Mesenchymal stem cell (in vitro differentiated cells and primary cell): ENCODE results near the gene TSLP.

ENCODE experiments used
- DNase-seq: peaks from one replicate; pipeline ENCODE4 v3.0.0-alpha.2; 2013
- H2AFZ ChIP-seq: one replicate; pipeline ENCODE4 v1.6.1; 2013; ENCODE audit warnings: low read depth, mild to moderate bottlenecking, control low read depth, inconsistent platforms, low read length, moderate library complexity
- H2AK5ac ChIP-seq: 2 replicates; pipeline ENCODE4 v1.6.1; 2013; ENCODE audit warnings: low read length, moderate library complexity, mild to moderate bottlenecking, inconsistent platforms; ENCODE audit not compliant: severe bottlenecking
- H2BK120ac ChIP-seq: one replicate; pipeline ENCODE4 v1.6.1; 2013; ENCODE audit warnings: low read depth, mild to moderate bottlenecking, inconsistent platforms, low read length, moderate library complexity
- H2BK12ac ChIP-seq, 2 experiments: one replicate each; pipeline ENCODE4 v1.6.1; 2013; ENCODE audit warnings: inconsistent platforms in 2 of 2, low read length in 2 of 2, mild to moderate bottlenecking in 2 of 2, moderate library complexity in 2 of 2, control low read depth in 1 of 2
- H2BK15ac ChIP-seq: one replicate; pipeline ENCODE4 v1.6.1; 2013; ENCODE audit warnings: mild to moderate bottlenecking, low read depth, inconsistent platforms; ENCODE audit not compliant: poor library complexity, severe bottlenecking
- H2BK5ac ChIP-seq: 2 replicates; pipeline ENCODE4 v1.6.1; 2013; ENCODE audit warnings: low read depth, mild to moderate bottlenecking, low read length, control low read depth, inconsistent platforms; ENCODE audit not compliant: poor library complexity, severe bottlenecking
- H3K14ac ChIP-seq, 2 experiments: one replicate each; pipeline ENCODE4 v1.6.1; 2013; ENCODE audit warnings: inconsistent platforms in 2 of 2, low read length in 2 of 2, control low read depth in 1 of 2, mild to moderate bottlenecking in 1 of 2, moderate library complexity in 1 of 2
- H3K18ac ChIP-seq, 2 experiments: one replicate each; pipeline ENCODE4 v1.6.1; 2013; ENCODE audit warnings: inconsistent platforms in 2 of 2, low read length in 2 of 2, control low read depth in 1 of 2, low read depth in 1 of 2, mild to moderate bottlenecking in 1 of 2
- H3K23ac ChIP-seq, 2 experiments: one replicate each; pipeline ENCODE4 v1.6.1; 2013; ENCODE audit warnings: inconsistent platforms in 2 of 2, low read length in 2 of 2, mild to moderate bottlenecking in 2 of 2, moderate library complexity in 2 of 2, control low read depth in 1 of 2
- H3K27ac ChIP-seq: 2 replicates; pipeline ENCODE4 v1.5.1; 2013; ENCODE audit warnings: mild to moderate bottlenecking, moderate library complexity, low read length, control low read depth, inconsistent platforms; ENCODE audit not compliant: poor library complexity, severe bottlenecking
- H3K27me3 ChIP-seq, 2 experiments: 2 replicates each; pipeline versions ENCODE4 v1.6.1 to v1.7.0; 2013; ENCODE audit warnings: low read length in 2 of 2, mild to moderate bottlenecking in 2 of 2, moderate library complexity in 2 of 2, control low read depth in 1 of 2, inconsistent platforms in 1 of 2; ENCODE audit not compliant: control insufficient read depth in 1 of 2, insufficient read depth in 1 of 2
- H3K36me3 ChIP-seq, 2 experiments: 2 replicates each; pipeline versions ENCODE4 v1.6.1 to v1.7.0; 2013; ENCODE audit warnings: low read length in 2 of 2, control low read depth in 1 of 2, inconsistent platforms in 1 of 2, low read depth in 1 of 2, mild to moderate bottlenecking in 1 of 2; ENCODE audit not compliant: insufficient read depth in 2 of 2, control insufficient read depth in 1 of 2
- H3K4ac ChIP-seq, 2 experiments: one replicate each; pipeline ENCODE4 v1.6.1; 2013; ENCODE audit warnings: inconsistent platforms in 2 of 2, low read length in 2 of 2, mild to moderate bottlenecking in 2 of 2, moderate library complexity in 2 of 2, control low read depth in 1 of 2, low read depth in 1 of 2
- H3K4me1 ChIP-seq: 2 replicates; pipeline ENCODE4 v1.6.1; 2013; ENCODE audit warnings: low read depth, low read length, control low read depth; ENCODE audit not compliant: control insufficient read depth, insufficient read depth
- H3K4me2 ChIP-seq: 2 replicates; pipeline ENCODE4 v1.6.1; 2013; ENCODE audit warnings: low read length, mild to moderate bottlenecking, inconsistent platforms; ENCODE audit not compliant: poor library complexity, severe bottlenecking
- H3K4me3 ChIP-seq, 2 experiments: 2 replicates each; pipeline versions ENCODE4 v1.5.1 to v1.7.0; 2013; ENCODE audit warnings: low read length in 2 of 2, mild to moderate bottlenecking in 2 of 2, control low read depth in 1 of 2, low read depth in 1 of 2; ENCODE audit not compliant: insufficient read depth in 1 of 2
- H3K79me1 ChIP-seq: replicated peaks from 2 replicates; pipeline ENCODE4 v1.6.1; 2013; ENCODE audit warnings: mild to moderate bottlenecking, control low read depth, low read length, inconsistent platforms; ENCODE audit not compliant: poor library complexity, severe bottlenecking
- H3K9ac ChIP-seq: 2 replicates; pipeline ENCODE4 v1.7.0; 2013; ENCODE audit warnings: mild to moderate bottlenecking, low read length, moderate library complexity
- H3K9me3 ChIP-seq: 2 replicates; pipeline ENCODE4 v1.7.0; 2013; ENCODE audit warnings: mild to moderate bottlenecking, low read length; ENCODE audit not compliant: control insufficient read depth
- H4K8ac ChIP-seq: one replicate; pipeline ENCODE4 v1.6.1; 2013; ENCODE audit warnings: inconsistent platforms, mild to moderate bottlenecking, low read length, moderate library complexity
- H4K91ac ChIP-seq: one replicate; pipeline ENCODE4 v1.6.1; 2013; ENCODE audit warnings: mild to moderate bottlenecking, low read length, inconsistent platforms
- WGBS: methylation state at CpG from one replicate; pipeline ENCODE4 v1.1.7; 2013; ENCODE audit warnings: mixed read lengths; 5-methylcytosine and 5-hydroxymethylcytosine counted together

TSLP gene

DNA sequence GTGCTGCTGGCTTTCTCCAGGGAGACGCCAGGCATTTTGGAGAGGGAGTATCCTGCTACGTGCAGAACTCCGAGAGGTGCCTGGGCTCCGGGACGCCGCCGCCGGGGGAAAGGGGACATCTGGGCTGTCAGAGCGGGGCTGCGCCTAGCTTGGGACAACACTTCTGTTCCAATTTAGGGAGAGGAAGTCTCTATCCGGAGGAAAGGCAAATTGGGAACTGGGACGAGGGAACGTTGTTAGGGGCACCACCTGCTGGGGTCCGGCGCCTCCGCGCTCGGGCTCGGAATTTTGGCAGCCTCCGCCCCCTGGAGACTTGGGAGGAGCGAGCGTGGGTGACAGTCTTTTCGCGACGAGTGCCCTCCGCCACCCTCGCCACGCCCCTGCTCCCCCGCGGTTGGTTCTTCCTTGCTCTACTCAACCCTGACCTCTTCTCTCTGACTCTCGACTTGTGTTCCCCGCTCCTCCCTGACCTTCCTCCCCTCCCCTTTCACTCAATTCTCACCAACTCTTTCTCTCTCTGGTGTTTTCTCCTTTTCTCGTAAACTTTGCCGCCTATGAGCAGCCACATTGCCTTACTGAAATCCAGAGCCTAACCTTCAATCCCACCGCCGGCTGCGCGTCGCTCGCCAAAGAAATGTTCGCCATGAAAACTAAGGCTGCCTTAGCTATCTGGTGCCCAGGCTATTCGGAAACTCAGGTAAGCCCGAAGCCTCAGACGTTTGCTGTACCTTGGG, 1.6 kb downstream of the TSLP start:
- peak overlapping the region; percentile 66 for H2AFZ ChIP-seq
- H2BK12ac ChIP-seq, result peak overlapping the region; percentile 18 to 33
- H2BK15ac ChIP-seq, result peak overlapping the region; percentile 6
- no peak overlapping the region for H2AK5ac ChIP-seq
- no peak overlapping the region for H3K4ac ChIP-seq
- peak overlapping the region; percentile 13 to 52 for H3K18ac ChIP-seq
- peak overlapping the region in 1 of 2 experiments; percentile 34 for H3K23ac ChIP-seq
- H3K9ac ChIP-seq, result peak overlapping the region; percentile 85
- no peaks in the 10 kb centered on the region for H3K9me3 ChIP-seq
- no peak overlapping the region for H3K27ac ChIP-seq
- WGBS, result 2% methylated on average over 44 of the region's 44 CpGs
- no peak overlapping the region for H3K14ac ChIP-seq
- H3K36me3 ChIP-seq, result peaks cover 0 to 7% of the 10 kb centered on the region in 2 experiments
- H2BK5ac ChIP-seq, result no peak overlapping the region
- peak overlapping the region; percentile 95 for H3K4me2 ChIP-seq
- no peaks in the 10 kb centered on the region for H3K79me1 ChIP-seq
- peak overlapping the region; percentile 66 to 80 for H3K4me3 ChIP-seq
- H4K91ac ChIP-seq, result peak overlapping the region; percentile 25
- H3K27me3 ChIP-seq, result peaks cover 0 to 48% of the 10 kb centered on the region in 2 experiments
- H3K4me1 ChIP-seq, result peaks cover 7% of the 10 kb centered on the region
- peak; percentile 55 for DNase-seq
- H4K8ac ChIP-seq, result peak overlapping the region; percentile 79
- peak overlapping the region; percentile 21 for H2BK120ac ChIP-seq

DNA sequence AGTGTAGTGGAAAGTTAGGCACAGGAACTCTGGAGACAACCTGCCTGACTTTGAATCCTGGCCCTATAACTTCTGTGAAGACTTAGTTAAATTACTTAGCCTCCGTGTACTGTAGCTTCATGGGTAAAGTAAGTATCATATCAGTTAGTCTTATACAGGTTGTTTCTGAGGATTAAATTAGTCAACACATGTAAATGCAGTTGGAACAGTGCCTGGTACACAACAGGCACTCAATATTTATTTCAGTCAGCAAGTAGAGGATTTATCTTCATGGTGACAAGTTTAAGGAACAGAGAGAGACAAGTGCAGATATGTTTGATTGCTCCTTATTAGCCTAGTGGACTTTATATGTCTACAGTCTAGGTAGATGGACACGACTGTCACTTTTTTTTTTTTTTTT, 2.7 kb downstream of the TSLP start:
- H2BK5ac ChIP-seq, result no peak overlapping the region
- H3K4me3 ChIP-seq, result peak overlapping the region in 1 of 2 experiments; percentile 80
- H3K9me3 ChIP-seq, result no peaks in the 10 kb centered on the region
- H2BK12ac ChIP-seq, result no peak overlapping the region
- H3K4me2 ChIP-seq, result no peak overlapping the region
- no peaks in the 10 kb centered on the region for H3K79me1 ChIP-seq
- H3K27ac ChIP-seq, result no peak overlapping the region
- no peak overlapping the region for H3K23ac ChIP-seq
- no peak overlapping the region for H2BK120ac ChIP-seq
- peaks cover 0 to 38% of the 10 kb centered on the region in 2 experiments for H3K27me3 ChIP-seq
- no peak overlapping the region for H4K8ac ChIP-seq
- H4K91ac ChIP-seq, result no peak overlapping the region
- H3K4ac ChIP-seq, result no peak overlapping the region
- H2BK15ac ChIP-seq, result no peak overlapping the region
- peak overlapping the region; percentile 85 for H3K9ac ChIP-seq
- WGBS, result 89% methylated on average over 1 of the region's 2 CpGs
- H3K4me1 ChIP-seq, result peaks cover 7% of the 10 kb centered on the region
- H3K36me3 ChIP-seq, result peaks cover 0 to 7% of the 10 kb centered on the region in 2 experiments
- no peak overlapping the region for H3K18ac ChIP-seq
- no peak overlapping the region for H2AK5ac ChIP-seq
- no peak overlapping the region for H2AFZ ChIP-seq
- DNase-seq, result no peak
- no peak overlapping the region for H3K14ac ChIP-seq

DNA sequence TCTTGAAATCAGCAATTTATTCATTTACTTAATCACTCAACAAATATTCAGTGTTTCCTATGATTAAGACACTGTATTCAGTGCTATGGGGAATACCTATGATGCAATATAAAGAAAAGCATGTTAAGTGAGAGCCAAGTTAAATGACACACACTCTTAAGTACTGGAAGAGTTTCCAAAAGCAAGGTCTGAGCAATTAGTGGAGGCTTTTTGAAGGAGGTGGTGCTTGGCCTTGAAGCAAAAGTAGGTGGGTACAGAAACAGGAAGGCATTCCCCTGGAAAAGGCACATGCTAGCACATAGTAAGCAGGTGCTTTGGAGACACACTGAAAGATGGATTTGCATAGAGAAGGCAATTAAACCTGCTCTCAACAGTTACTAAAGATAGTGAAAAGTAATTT, 4.0 kb downstream of the TSLP start:
- peaks cover 0 to 7% of the 10 kb centered on the region in 2 experiments for H3K36me3 ChIP-seq
- no peak overlapping the region for H3K14ac ChIP-seq
- no peak overlapping the region for H3K18ac ChIP-seq
- peaks cover 3% of the 10 kb centered on the region for H3K4me1 ChIP-seq
- H2AFZ ChIP-seq, result no peak overlapping the region
- peak overlapping the region; percentile 26 for H3K9ac ChIP-seq
- no peak overlapping the region for H4K8ac ChIP-seq
- peak overlapping the region in 1 of 2 experiments; percentile 55 for H3K4me3 ChIP-seq
- H3K79me1 ChIP-seq, result no peaks in the 10 kb centered on the region
- H2BK5ac ChIP-seq, result no peak overlapping the region
- no peak overlapping the region for H2BK12ac ChIP-seq
- H3K4me2 ChIP-seq, result no peak overlapping the region
- H2AK5ac ChIP-seq, result no peak overlapping the region
- no peak overlapping the region for H2BK120ac ChIP-seq
- H3K4ac ChIP-seq, result no peak overlapping the region
- H3K23ac ChIP-seq, result no peak overlapping the region
- H3K27ac ChIP-seq, result no peak overlapping the region
- H2BK15ac ChIP-seq, result no peak overlapping the region
- no peaks in the 10 kb centered on the region for H3K9me3 ChIP-seq
- peak; percentile 82 for DNase-seq
- no peak overlapping the region for H4K91ac ChIP-seq
- H3K27me3 ChIP-seq, result peaks cover 0 to 26% of the 10 kb centered on the region in 2 experiments

DNA sequence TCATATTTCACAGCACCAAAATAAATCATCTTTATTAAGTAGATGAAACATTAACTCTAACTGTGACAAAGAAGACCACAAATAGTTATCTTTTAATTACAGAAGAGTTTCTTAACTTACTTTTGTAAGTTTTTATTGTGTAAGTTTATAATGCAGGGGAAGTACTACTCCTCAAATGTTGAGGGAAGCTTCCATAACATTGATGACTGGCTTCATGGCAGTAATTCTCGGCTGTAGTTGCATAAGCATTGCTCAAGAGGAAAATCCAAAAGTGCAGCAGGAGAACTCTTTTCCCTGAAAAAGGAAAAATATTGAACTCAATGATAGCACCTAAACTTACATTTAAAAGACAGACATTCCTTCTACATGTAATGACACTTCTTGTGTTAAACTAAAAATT, 4.6 kb downstream of the TSLP start:
- Histone ChIP-seq H2BK120ac (no peak overlapping the region), H3K9me3 (no peaks in the 10 kb centered on the region), H3K4me1 (no peaks in the 10 kb centered on the region), H3K9ac (peak overlapping the region; percentile 26), H3K4me3 (peak overlapping the region in 1 of 2 experiments; percentile 29), H3K4ac (no peak overlapping the region), H3K27ac (no peak overlapping the region), H2BK15ac (no peak overlapping the region), H3K36me3 (peaks cover 0 to 7% of the 10 kb centered on the region in 2 experiments), H2AK5ac (no peak overlapping the region), H2BK5ac (no peak overlapping the region), H4K91ac (no peak overlapping the region), H2AFZ (no peak overlapping the region), H4K8ac (no peak overlapping the region), H3K79me1 (no peaks in the 10 kb centered on the region), H3K23ac (no peak overlapping the region), H2BK12ac (no peak overlapping the region), H3K27me3 (peaks cover 0 to 20% of the 10 kb centered on the region in 2 experiments), H3K14ac (no peak overlapping the region), H3K4me2 (no peak overlapping the region), H3K18ac (no peak overlapping the region)
- 100% methylated on average over 1 of the region's 1 CpG for WGBS
- no peak for DNase-seq
